Right ventricle myocardium superior (tissue), 1 donor: Measurements from ENCODE around the gene KRT17. TPM values are rescaled to one million over a fixed set of nuclear protein-coding genes. Genes with fewer than 3 reads are reported as not detected.
"Not testable (repeated sequence)": the region's sequence is repeated elsewhere in the genome, so short reads cannot be mapped to it uniquely, and the experiment has no call there.

ENCODE experiments used
- ATAC-seq: fragments of 200-7000 bp; cut with Tn5 transposase; one replicate; pipeline ENCODE4 v1.9.1; 2020; ENCODE audit warnings: mild to moderate bottlenecking; ENCODE audit not compliant: poor library complexity
- DNase-seq: peaks from one replicate; pipeline ENCODE4 v3.0.0-alpha.2; 2020
- intact Hi-C: fragments of 100-400 bp; cut with DNase I; formaldehyde crosslinking; loops from one replicate; pipeline ENCODE4 v1.11.2; 2022
- total RNA-seq: library from RNA; stranded (reverse); fragmentation: NEBNext Ultra II Directional; extraction: Animal tissue kit (Norgen Biotek cat#: 25700); gene quantifications from one replicate; pipeline ENCODE4 v1.2.1, GENCODE V29; 2021
- donor health status: DM: no; HTN: yes; CAD: no; lungs with severe emphysema.

Gene KRT17
- total RNA-seq, 1 donor from 2014 or later: not detected

DNA sequence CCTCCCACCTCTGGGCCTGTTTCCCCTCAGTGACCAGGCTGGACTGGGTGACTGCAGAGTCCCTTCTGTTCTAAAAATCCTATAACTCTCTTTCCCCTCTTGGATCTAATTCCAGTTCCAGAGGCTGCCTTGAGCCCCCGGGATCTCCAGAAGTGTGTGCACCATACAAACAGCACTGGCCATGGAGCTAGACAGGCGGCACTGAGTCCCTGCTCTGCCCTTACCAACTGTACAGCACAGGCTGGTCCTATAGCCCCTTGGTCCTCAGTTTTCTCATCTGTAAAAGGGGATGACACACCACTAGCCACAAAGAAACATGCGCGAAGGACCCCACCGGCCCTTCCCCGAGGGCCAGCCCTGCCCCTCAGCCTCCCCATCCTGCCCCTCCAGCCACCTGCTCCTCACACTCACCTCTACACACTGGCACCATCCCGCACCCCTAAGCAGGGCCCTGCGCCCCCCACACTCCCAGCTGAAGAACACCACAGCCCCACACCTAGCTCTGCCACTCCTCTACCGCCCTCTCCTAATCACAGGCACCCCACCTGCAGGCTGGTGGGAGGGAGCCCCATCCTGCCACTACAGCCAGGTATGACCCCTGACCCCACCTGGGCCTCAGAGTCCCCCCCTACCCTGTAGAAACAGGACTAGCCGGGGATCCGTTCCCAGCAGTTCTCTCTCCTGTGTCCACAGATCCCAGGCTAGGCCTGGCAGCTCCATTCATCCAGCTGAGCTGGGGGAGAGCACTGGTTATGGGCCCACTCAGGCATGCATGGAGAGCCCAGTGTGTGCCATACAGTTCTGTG is 10.9 kb downstream of the KRT17 start:
- intact Hi-C loops: no loop called here

DNA sequence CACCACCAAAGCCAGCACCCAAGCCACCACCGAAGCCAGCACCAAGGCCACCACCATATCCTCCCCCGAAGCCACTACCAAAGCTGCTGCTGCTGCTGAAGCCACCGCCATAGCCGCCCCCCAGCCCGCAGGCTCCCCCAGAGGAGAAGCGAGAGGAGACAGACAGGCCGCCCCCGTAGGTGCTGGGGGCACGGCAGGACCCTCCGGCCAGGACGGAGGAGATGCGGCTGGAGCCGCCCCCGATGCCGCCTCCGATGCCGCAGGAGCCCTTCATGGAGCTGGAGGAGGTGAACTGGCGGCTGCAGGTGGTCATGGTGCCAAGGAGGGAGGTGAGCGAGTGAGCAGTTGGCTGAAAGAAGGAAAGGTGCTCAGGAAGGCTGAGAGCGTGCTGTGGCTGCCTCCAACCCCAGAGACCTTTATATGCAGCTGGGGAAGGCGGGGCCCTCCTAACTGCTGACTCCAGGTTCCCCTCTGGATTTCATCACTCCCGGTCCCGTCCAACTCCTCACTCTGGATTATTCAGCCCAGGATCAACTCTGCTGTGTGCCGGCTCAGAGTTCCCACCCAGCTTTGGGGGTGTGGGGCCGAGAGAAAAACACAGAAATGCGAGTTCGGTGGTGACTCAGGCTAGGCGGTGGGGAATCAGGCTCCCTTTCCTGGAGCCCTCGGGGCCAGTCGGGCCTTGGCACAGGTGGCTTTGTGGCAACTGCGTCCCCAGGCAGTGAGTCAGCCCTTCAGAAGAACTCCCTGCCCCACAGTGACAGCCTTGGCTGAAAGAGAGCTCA is 11.8 kb downstream of the KRT17 start, which contains the start of gene KRT16:
TSS of gene KRT16 (minus strand) at position 392 of the 785 bp plus-strand sequence. CDS start at position 313, 79 bp downstream.
- DNase-seq, ATAC-seq, intact Hi-C loops: not testable (repeated sequence)

More for the DNA sequence above, 10.9 kb downstream of the KRT17 start:
- DNase-seq: no peak
- no peak for ATAC-seq

- no peak for DNase-seq
- no peak for ATAC-seq
- intact Hi-C loops: no loop called here
Measured at GRCh38 chr17:41610965-41611640, 13.3 kb downstream of the KRT17 start.

DNA sequence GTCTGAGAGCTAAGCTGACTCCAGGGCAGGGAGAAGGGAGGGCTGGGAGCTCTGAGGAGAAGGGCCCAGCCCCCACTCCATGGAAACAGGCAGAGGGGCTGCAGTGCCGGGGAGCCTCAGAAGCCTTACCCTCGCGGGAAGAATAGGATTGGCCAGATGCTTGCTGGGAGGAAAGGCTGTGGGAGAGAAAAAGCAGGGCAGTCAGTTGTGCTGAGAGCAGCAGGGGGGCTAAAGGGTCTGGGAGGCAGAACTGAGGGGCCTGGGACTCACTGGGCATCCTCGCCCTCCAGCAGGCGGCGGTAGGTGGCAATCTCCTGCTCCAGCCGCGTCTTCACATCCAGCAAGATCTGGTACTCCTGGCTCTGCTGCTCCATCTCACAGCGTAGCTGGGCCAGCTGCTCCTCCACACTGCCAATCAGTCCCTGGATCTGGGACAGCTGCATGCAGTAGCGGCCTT is 14.3 kb downstream of the KRT17 start:
- ATAC-seq, DNase-seq, intact Hi-C loops: not testable (repeated sequence)

DNA sequence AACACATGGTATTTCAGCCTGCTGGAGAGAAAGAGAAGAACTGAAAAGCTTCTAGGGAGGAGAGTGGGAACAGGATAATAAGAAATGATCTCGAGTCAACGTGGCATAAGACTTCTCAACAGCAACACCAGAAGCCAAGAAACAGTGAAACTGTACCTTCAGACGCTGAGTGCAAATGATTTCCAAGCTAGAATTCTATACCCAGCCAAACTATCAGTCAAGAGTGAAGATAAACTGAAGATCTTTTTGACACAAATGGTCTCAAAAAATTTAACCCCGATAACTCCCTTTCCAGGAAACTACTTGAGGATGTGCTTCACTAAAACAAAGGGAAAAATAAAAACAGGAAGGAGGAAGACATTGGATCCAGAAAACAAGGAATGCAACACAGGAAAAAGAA is 17.4 kb downstream of the KRT17 start:
- DNase-seq, intact Hi-C loops, ATAC-seq: not testable (repeated sequence)

GRCh38 chr17:41602524-41602923 is 21.9 kb downstream of the KRT17 start:
- DNase-seq (no peak), ATAC-seq (no peak)
- intact Hi-C loops: no loop called here

GRCh38 chr17:41600318-41600717 is 24.1 kb downstream of the KRT17 start:
- intact Hi-C loops: no loop called here
- no peak for DNase-seq
- no peak for ATAC-seq

- ATAC-seq (no peak), DNase-seq (no peak)
- intact Hi-C loops: no loop called here
Measured at GRCh38 chr17:41599680-41600079, 24.7 kb downstream of the KRT17 start.

GRCh38 chr17:41595585-41595984 is 28.8 kb downstream of the KRT17 start:
- intact Hi-C loops: no loop called here
- ATAC-seq (no peak), DNase-seq (no peak)

DNA sequence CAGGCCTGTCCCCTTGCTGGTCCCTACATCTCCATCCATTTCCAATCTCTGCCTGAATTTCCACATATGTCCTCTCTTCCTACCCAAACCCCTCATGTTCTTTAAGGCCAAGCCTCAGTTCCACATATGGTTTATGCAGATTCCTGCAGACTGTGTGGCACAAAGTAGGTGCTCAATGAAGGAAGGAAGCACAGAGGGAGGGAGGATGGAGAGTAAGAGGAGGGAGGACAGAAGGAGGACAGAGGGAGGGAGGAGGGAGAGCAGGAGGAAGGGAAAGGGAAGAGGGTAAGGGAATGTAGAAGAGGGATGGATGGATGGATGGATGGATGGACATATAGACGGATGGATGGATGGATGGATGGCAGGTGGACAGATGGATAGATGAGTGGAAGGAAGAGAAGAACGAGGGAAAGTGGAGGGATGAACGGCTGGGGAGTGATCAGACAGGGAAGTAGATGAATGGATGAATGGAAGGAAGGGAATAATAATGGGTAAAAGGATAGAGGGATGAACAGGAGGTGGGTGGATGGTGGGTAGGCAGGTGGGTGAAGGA is 29.9 kb downstream of the KRT17 start:
- no peak for DNase-seq
- intact Hi-C loops: no loop called here
- ATAC-seq: no peak

DNA sequence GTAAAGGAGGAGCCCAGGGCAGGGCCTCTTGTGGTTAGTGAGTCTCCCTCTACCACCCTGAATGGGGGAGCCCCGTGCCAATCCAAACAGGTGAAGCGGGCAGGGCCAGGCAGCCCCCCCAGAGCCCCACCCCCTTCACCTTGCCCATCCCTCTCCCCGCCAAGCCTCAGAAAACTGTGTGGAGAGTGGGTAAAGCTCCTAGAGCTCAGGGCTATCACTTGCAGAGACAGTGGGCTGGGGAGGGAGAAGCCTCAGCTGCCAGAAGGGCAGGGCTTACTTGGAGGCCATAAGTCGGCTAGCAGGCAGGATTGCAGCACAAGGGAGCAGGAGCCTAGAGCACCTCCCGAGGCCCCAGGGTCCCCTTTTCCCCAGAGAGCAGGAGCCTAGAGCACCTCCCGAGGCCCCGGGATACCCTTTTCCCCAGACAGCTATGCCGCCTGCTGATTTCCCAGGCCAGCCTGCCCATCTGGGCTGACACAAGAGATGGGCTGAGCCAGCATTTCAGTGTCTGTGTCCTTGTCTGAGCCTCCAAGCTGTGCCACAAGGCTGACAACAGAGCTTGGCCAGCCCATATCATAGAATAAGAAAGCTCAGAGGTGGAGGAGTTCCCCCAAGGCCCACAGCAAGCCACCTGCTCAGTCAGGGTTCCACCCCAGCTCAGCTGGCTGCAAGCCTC is 30.9 kb downstream of the KRT17 start:
- ATAC-seq (no peak), DNase-seq (no peak)

DNA sequence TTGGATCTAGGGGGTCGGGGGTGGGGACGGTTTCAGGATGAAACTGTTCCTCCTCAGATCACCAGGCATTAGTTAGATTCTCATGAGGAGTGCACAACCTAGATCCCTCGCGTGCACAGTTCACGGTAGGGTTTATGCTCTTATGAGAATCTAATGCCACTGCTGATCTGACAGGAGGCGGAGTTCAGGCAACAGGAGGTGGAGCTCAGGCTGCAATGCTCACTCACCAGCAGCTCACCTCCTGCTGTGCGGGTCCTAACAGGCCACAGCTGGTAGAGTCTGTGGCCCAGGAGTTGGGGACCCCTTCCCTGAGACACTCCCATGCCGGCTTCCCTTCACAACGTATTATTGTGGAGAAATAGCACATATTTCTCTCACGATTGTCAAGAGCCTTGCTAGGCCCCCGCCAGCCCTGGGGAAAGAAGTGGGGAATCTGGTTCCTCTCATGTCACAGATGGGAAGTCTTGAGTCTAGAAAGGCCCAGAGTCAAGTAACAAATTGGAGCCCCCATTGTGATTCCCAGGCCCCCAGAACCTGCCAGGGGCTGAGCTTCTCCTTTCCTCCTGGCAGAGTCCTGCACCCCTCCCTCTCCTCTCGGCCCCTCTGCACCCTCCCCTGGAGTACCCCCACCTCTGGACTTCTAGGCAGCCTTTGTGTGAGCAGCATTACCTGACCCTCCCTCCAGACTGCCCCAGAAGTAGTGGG is 31.6 kb downstream of the KRT17 start:
- intact Hi-C loops: no loop called here
- DNase-seq: no peak
- no peak for ATAC-seq

More for the DNA sequence above, 30.9 kb downstream of the KRT17 start:
- intact Hi-C loops: no loop called here

GRCh38 chr17:41589301-41589700 is 35.1 kb downstream of the KRT17 start:
- DNase-seq (no peak), ATAC-seq (no peak)
- intact Hi-C loops: no loop called here

DNA sequence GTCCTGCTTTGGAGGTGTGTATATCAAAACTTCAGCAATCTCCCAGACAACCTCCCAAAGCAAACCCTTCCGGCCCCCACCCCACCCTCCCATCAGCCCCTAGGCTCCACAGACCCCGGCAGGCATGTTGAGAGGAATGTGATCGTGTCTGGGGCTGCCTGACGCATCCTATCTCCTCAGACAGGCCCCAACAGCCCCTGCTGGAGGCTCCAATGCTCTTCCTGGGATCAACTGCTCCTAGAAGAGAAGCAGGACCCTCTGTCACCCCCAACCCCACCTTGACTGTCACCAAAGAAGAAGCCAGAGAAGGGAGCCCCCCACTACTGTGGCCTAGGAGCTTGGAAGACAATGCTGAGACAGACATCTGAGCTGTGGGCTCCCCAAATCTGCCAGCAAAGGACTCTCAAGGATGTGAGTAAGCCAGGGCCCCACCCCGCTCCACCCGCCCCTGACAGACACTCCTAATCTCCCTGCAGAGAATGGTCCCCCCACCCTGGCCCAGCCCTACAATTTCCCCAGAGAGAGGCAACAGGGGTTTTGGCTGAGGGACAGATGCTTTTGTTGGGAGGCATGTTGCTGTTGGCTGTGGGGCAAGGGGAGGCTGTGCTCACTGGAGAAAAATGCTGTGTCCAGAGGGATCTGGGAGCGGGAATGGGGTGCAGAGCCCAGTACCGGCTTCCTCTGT is 36.1 kb downstream of the KRT17 start:
- ATAC-seq (no peak), DNase-seq (no peak)
- intact Hi-C loops: no loop called here

DNA sequence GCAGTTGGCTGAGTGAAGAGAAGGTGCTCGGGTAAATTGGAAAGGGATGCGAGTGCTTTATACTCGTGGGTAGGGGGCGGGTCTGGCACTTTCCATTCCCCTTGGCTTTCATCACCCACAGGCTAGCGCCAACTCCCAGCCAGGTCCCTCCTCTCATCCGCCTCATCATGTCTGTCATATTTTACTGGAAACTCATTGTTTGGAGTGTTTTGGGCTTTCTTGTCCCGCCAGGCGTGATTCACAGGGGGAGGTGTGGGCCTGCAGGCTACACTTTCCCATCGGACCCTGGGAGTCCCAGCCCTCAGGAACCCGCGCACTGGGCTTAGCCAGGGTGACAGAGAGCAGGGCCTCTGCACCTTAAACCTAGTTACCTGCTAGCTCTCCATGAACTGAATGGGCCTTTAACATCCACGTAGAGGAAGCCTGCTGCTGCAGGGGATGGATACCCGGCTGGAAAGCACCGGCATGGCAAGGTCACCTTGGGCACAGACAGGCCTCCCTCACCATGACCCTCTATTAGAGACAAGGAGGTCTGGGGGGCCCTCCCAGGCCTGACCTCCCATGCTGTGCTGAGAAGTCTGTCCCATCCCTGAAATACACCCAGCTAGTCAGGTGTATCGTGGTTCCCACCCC is 37.4 kb downstream of the KRT17 start, which contains the start of gene KRT14:
TSS of gene KRT14 (minus strand) at position 33 of the 633 bp plus-strand sequence. CDS start 61 bp downstream, outside the sequence.
- DNase-seq: no peak
- intact Hi-C loops: no loop called here
- no peak for ATAC-seq

- ATAC-seq (no peak), DNase-seq (no peak)
- intact Hi-C loops: no loop called here
Measured at GRCh38 chr17:41585301-41586056, 38.9 kb downstream of the KRT17 start.
